ENCODE measurements around the gene ZNF524.
A peak's percentile ranks its signal among the peaks of the same experiment; 100 is the strongest.

ZNF524 gene

GRCh38 chr19:55603115-55603514 lies 3.0 kb downstream of the ZNF524 start:
- DNase-seq = no peak

GRCh38 chr19:55603581-55604292 lies 3.6 kb downstream of the ZNF524 start:
- DNase-seq = no peak

GRCh38 chr19:55605207-55605636 lies 5.1 kb downstream of the ZNF524 start:
- peak; percentile 100 for DNase-seq

GRCh38 chr19:55605637-55606470 lies 5.8 kb downstream of the ZNF524 start, which contains the start of gene ZNF865:
ZNF865 (plus strand) TSS chr19:55605647; CDS start chr19:55613619, 7,972 bp downstream.
- DNase-seq = peak; percentile 98

- DNase-seq = no peak
These were observed 6.3 kb downstream of the ZNF524 start for GRCh38 chr19:55606471-55606787.

- no peak for DNase-seq
These were observed 6.7 kb downstream of the ZNF524 start for GRCh38 chr19:55606817-55607216.

GRCh38 chr19:55609326-55609725 lies 9.2 kb downstream of the ZNF524 start:
- no peak for DNase-seq

- no peak for DNase-seq
These were observed 11.4 kb downstream of the ZNF524 start for GRCh38 chr19:55611300-55611982.

- no peak for DNase-seq
These were observed 12.0 kb downstream of the ZNF524 start for GRCh38 chr19:55611983-55612645.

- DNase-seq = no peak
These were observed 13.3 kb downstream of the ZNF524 start for GRCh38 chr19:55613396-55613795.

- DNase-seq = no peak
These were observed 14.0 kb downstream of the ZNF524 start for GRCh38 chr19:55613930-55614710.

GRCh38 chr19:55614711-55615542 lies 14.8 kb downstream of the ZNF524 start:
- DNase-seq = no peak

GRCh38 chr19:55615543-55616394 lies 15.7 kb downstream of the ZNF524 start:
- DNase-seq = no peak

GRCh38 chr19:55616395-55616875 lies 16.3 kb downstream of the ZNF524 start:
- DNase-seq = no peak

- no peak for DNase-seq
These were observed 17.3 kb downstream of the ZNF524 start for GRCh38 chr19:55617426-55617825.

- no peak for DNase-seq
These were observed 18.3 kb downstream of the ZNF524 start for GRCh38 chr19:55618426-55618825.

GRCh38 chr19:55619286-55619685 lies 19.2 kb downstream of the ZNF524 start:
- no peak for DNase-seq

GRCh38 chr19:55620410-55621204 lies 20.5 kb downstream of the ZNF524 start:
- DNase-seq = no peak

GRCh38 chr19:55621205-55621672 lies 21.2 kb downstream of the ZNF524 start:
- no peak for DNase-seq
